HG03565 (cell line): ENCODE measurements around the gene PDSS1.

Experiments
- ATAC-seq: cut with Tn5 transposase; IDR thresholded peaks from one replicate; pipeline ENCODE4 v1.9.1; 2021; ENCODE audit warnings: mild to moderate bottlenecking, moderate library complexity; ENCODE audit not compliant: unreplicated experiment

PDSS1 gene

GRCh38 chr10:26792758-26793495, 95.4 kb downstream of the PDSS1 start:
- ATAC-seq, result no peak
